Activated CD8-positive, alpha-beta T cell treated with anti-CD3 and anti-CD28 coated beads for 36 hours (primary cell): ENCODE results near the gene CDH12. TPM values are rescaled to one million over a fixed set of nuclear protein-coding genes. Genes with fewer than 3 reads are reported as not detected.

Experiments
- ATAC-seq: fragments of 200-7000 bp; cut with Tn5 transposase; one replicate; pipeline ENCODE4 v1.10.0; 2021; ENCODE audit warnings: mild to moderate bottlenecking, moderate library complexity
- CTCF ChIA-PET: fragments of 350-600 bp; sonication (Branson Sonifier 250); formaldehyde crosslinking; loops from one replicate; lab custom pipeline; 2021; ENCODE audit warnings: antibody characterized with exemption; lab: Charles Lee
- POLR2A ChIA-PET: fragments of 350-600 bp; sonication (Branson Sonifier 250); formaldehyde crosslinking; loops from one replicate; lab custom pipeline; 2021; ENCODE audit warnings: antibody characterized with exemption; lab: Charles Lee
- DNase-seq: peaks from one replicate; pipeline ENCODE4 v3.0.0-alpha.2; 2020
- H3K27ac Mint-ChIP-seq: one replicate; pipeline ENCODE4 v1.8.0; 2021; ENCODE audit warnings: mild to moderate bottlenecking, mixed read lengths
- H3K27me3 Mint-ChIP-seq: one replicate; pipeline ENCODE4 v1.8.0; 2021; ENCODE audit warnings: mixed read lengths
- H3K36me3 Mint-ChIP-seq: one replicate; pipeline ENCODE4 v1.8.0; 2021; ENCODE audit warnings: low read depth, mixed read lengths
- H3K4me1 Mint-ChIP-seq: one replicate; pipeline ENCODE4 v1.8.0; 2021; ENCODE audit warnings: low read depth, mixed read lengths
- H3K4me3 Mint-ChIP-seq: one replicate; pipeline ENCODE4 v1.8.0; 2021; ENCODE audit warnings: mild to moderate bottlenecking, moderate library complexity, mixed read lengths
- H3K9me3 Mint-ChIP-seq: one replicate; pipeline ENCODE4 v1.8.0; 2021; ENCODE audit warnings: mixed read lengths
- intact Hi-C: fragments of 100-400 bp; cut with micrococcal nuclease; formaldehyde crosslinking; loops from one replicate; pipeline ENCODE4 v1.10.0; 2022
- total RNA-seq, 2 experiments: library from RNA; stranded (reverse); gene quantifications; one replicate each; pipeline ENCODE4 v1.2.3, GENCODE V29; 2021
- TF ChIP-seq, protein P1 (sequence below): fragments of 200-600 bp; IDR thresholded peaks from one replicate; pipeline ENCODE4 v1.8.0; 2022; ENCODE audit warnings: antibody characterized with exemption, mild to moderate bottlenecking

CDH12 gene
- total RNA-seq, 2 experiments from 2014 or later, result not detected

DNA sequence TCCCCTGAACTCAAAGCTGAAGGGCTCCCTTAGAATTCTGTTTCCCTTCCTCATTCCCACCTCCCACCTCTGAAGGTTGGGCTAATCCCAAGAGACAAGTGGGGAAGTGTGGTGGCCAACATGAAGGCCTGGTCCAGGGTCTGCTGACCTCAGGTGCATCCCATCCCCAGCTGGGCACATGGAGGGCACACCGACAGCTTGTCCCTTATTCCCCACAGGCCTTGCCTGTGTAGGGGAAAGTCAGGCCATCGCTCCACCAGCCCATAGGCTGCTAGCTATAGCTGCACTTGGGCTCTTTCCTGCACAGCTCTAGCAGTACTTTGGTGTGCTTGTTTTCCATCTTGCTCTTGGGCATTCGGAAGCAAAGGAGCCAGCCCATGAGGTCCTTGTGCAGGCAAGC, 247.7 kb downstream of the CDH12 start:
- DNase-seq, result no peak
- Mint-ChIP-seq H3K4me3 (no peak overlapping the region), H3K9me3 (peaks cover 5% of the 10 kb centered on the region), H3K4me1 (no peaks in the 10 kb centered on the region), H3K36me3 (no peaks in the 10 kb centered on the region), H3K27me3 (no peaks in the 10 kb centered on the region), H3K27ac (no peak overlapping the region)
- TF ChIP-seq, protein P1, sequence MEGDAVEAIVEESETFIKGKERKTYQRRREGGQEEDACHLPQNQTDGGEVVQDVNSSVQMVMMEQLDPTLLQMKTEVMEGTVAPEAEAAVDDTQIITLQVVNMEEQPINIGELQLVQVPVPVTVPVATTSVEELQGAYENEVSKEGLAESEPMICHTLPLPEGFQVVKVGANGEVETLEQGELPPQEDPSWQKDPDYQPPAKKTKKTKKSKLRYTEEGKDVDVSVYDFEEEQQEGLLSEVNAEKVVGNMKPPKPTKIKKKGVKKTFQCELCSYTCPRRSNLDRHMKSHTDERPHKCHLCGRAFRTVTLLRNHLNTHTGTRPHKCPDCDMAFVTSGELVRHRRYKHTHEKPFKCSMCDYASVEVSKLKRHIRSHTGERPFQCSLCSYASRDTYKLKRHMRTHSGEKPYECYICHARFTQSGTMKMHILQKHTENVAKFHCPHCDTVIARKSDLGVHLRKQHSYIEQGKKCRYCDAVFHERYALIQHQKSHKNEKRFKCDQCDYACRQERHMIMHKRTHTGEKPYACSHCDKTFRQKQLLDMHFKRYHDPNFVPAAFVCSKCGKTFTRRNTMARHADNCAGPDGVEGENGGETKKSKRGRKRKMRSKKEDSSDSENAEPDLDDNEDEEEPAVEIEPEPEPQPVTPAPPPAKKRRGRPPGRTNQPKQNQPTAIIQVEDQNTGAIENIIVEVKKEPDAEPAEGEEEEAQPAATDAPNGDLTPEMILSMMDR, result no peak
- ATAC-seq, result no peak
- CTCF ChIA-PET, result no interaction called here
- intact Hi-C loops, result no loop called here
- POLR2A ChIA-PET, result no interaction called here

DNA sequence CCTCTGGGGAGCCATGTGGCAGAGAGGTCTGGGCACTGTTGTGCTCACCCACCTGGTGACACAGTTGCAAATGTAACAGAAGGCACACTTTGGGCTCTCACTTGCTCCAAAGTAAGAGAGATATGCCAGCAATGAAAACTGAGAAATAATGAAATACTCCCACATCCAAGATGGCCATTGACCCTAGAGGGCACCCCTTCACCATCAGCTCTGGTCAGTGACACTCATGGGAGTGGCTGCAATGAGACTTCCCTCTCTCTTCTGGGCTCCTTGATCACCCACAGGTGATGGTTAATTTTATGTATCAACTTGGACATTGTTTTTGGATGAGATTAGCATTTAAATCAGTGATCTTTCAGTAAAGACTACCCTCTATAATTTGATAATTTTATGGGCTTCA, 248.4 kb downstream of the CDH12 start:
- CTCF ChIA-PET, result no interaction called here
- Mint-ChIP-seq H3K36me3 (no peaks in the 10 kb centered on the region), H3K27me3 (no peaks in the 10 kb centered on the region), H3K27ac (no peak overlapping the region), H3K4me1 (no peaks in the 10 kb centered on the region), H3K9me3 (peaks cover 5% of the 10 kb centered on the region), H3K4me3 (no peak overlapping the region)
- TF ChIP-seq, protein P1, result no peak
- no peak for ATAC-seq
- no peak for DNase-seq
- POLR2A ChIA-PET, result no interaction called here
- intact Hi-C loops, result no loop called here

DNA sequence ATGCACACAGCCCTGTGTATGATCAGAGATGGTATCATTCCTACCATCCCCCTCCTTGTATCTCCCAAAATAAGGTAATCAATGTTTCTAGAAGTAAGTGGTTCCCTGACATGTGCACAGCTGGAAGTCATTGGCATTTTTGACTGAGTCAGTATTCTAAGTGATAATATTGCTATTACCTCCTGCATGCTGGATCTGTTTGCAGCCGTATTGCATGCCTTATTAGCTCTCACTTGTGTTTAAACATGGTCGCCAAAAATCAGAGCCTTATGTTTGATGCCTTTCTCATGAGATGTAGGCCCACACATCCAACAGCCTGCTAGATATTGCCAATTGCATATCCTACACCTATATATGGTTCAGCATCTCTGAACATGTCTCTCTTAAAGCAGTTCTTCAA, 254.3 kb downstream of the CDH12 start:
- TF ChIP-seq, protein P1, result no peak
- ChIA-PET POLR2A (no interaction called here), CTCF (interaction anchor here (0.6 kb wide), 1 partner anchor 11 kb away, joined by 3 read pairs; no protein-coding TSS in a partner anchor)
- intact Hi-C loops, result no loop called here
- no peaks in the 10 kb centered on the region for H3K36me3 Mint-ChIP-seq
- ATAC-seq (no peak), DNase-seq (no peak)
- no peak overlapping the region for H3K4me3 Mint-ChIP-seq
- H3K27me3 Mint-ChIP-seq, result no peaks in the 10 kb centered on the region
- H3K9me3 Mint-ChIP-seq, result peaks cover 9% of the 10 kb centered on the region
- H3K4me1 Mint-ChIP-seq, result no peaks in the 10 kb centered on the region
- H3K27ac Mint-ChIP-seq, result no peak overlapping the region

DNA sequence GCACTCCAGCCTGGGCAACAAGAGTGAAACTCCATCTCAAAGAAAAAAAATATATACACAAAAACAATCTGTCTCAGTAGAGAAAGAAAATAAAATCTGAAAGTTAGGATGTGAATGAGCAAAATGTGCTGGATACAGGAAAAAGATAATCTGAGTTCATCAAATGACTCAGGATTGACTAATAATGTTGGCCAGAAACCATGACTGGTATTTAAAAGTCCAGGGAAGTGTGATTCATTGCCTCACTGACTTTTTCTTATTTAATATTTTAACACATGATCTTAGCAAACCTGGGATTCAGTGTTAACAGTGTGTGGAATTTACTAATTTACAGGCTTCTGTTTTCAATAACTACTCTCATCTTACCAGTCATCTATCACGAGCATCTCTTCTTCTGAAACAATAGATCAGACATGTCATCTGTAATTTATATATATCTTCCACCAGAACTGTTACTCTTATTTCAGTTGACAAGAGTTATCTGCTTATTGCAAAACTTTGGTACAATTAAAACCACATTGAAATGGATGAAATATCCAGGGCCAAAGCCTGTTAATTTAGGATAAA, 256.7 kb downstream of the CDH12 start:
- ATAC-seq (no peak), DNase-seq (no peak)
- Mint-ChIP-seq H3K4me3 (no peak overlapping the region), H3K27me3 (no peaks in the 10 kb centered on the region), H3K4me1 (no peaks in the 10 kb centered on the region), H3K9me3 (peaks cover 12% of the 10 kb centered on the region), H3K27ac (no peak overlapping the region), H3K36me3 (no peaks in the 10 kb centered on the region)
- POLR2A ChIA-PET, result no interaction called here
- intact Hi-C loops, result no loop called here
- TF ChIP-seq, protein P1, result no peak
- CTCF ChIA-PET, result no interaction called here

DNA sequence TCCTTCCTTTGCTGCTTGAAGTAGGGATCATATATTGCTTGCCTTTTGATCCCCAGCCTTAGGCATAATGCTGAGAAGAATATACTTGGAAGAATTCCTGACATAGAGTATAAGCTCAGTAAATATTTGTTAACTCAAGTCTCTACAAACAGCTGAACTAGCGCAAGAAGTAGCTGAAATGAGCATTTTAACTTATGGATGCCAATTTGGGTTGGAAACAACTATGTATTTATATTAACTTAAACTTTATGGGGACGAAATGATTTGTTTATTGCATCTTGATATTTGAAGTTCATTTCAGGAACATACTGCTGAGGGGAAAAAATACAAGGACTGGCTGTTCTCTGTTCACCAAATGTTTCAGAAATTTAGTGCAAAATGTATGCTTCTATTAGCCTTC, 258.7 kb downstream of the CDH12 start:
- DNase-seq (no peak), ATAC-seq (no peak)
- H3K4me1 Mint-ChIP-seq, result no peaks in the 10 kb centered on the region
- CTCF ChIA-PET, result no interaction called here
- intact Hi-C loops, result no loop called here
- no peak overlapping the region for H3K4me3 Mint-ChIP-seq
- H3K27ac Mint-ChIP-seq, result no peak overlapping the region
- TF ChIP-seq, protein P1, result no peak
- no peaks in the 10 kb centered on the region for H3K27me3 Mint-ChIP-seq
- H3K9me3 Mint-ChIP-seq, result peaks cover 16% of the 10 kb centered on the region
- no peaks in the 10 kb centered on the region for H3K36me3 Mint-ChIP-seq
- POLR2A ChIA-PET, result no interaction called here
